ENCODE data around the gene LDLRAD2. TPM values are rescaled to one million over a fixed set of nuclear protein-coding genes. Genes with fewer than 3 reads are reported as not detected.

Gene LDLRAD2
- total and polyA plus RNA-seq, 10 of the 15 experiments (the other 5 are each of a cell fraction or from before 2014, with no cell fraction given): 0.04 to 0.23 (median 0.11) TPM; not detected in 7

- 78% methylated on average over 12 of the region's 15 CpGs for WGBS (ENCODE audit: insufficient coverage, insufficient replicate concordance, low lambda C conversion rate, missing lambda C conversion rate)
- no peak overlapping the region for H3K4me2 ChIP-seq (ENCODE audit: control insufficient read depth, insufficient read depth)
- BruUV-seq (replicated peaks): no TSS peak
- SMC1A ChIA-PET (ENCODE audit: uncharacterized antibody, unreplicated experiment): no interaction called here
- H3K36me3 ChIP-seq (ENCODE audit: control insufficient read depth in 2 of 2, insufficient read depth in 2 of 2, low read length in 1 of 2): no peaks in the 10 kb centered on the region
- no peak overlapping the region for H3K9ac ChIP-seq (ENCODE audit: control insufficient read depth, insufficient read depth, low read length)
- no peaks in the 10 kb centered on the region; a peak in 1 of 4 replicates for H3K27me3 ChIP-seq (replicated peaks in 1 of 2; ENCODE audit: control insufficient read depth in 2 of 2, insufficient read depth in 2 of 2, low read length in 1 of 2)
- ATAC-seq (no peak), FAIRE-seq (no peak), DNase-seq (ENCODE audit: low read depth, low spot score) (no peak)
- H3K4me1 ChIP-seq (ENCODE audit: control insufficient read depth, insufficient read depth, low read length): no peaks in the 10 kb centered on the region
- H3K4me3 ChIP-seq: no peak overlapping the region
- CTCF ChIA-PET: interaction anchor here (0.6 kb wide), 1 partner anchor 80 kb away, joined by 3 read pairs; no protein-coding TSS in a partner anchor
- no peaks in the 10 kb centered on the region; the same call in 2 of the 3 replicates for H3K9me3 ChIP-seq (replicated peaks; ENCODE audit: control insufficient read depth, insufficient read depth, low read length)
- RAD21 ChIA-PET (ENCODE audit: unreplicated experiment): no interaction called here
- H4K20me1 ChIP-seq (ENCODE audit: control insufficient read depth, insufficient read depth): no peaks in the 10 kb centered on the region
- in situ Hi-C loops (cut with MboI): no loop called here
- H3K79me2 ChIP-seq (ENCODE audit: control insufficient read depth, insufficient read depth, low read length): no peaks in the 10 kb centered on the region
- H3K27ac ChIP-seq (ENCODE audit: control insufficient read depth, insufficient read depth): no peak overlapping the region
- intact Hi-C loops (cut with micrococcal nuclease; ENCODE audit: unreplicated experiment): no loop called here
- POLR2A ChIA-PET: no interaction called here
- H2AFZ ChIP-seq (ENCODE audit: control insufficient read depth, low read depth, low read length): no peak overlapping the region
- TF ChIP-seq RBBP5 (conservative IDR thresholded peaks at IDR 0.05) (no peak), BCL3 (IDR thresholded peaks at IDR 0.05; ENCODE audit: borderline replicate concordance, insufficient read depth, low read depth, low read length, poor library complexity, severe bottlenecking) (peak; percentile 51), NFIC (IDR thresholded peaks at IDR 0.05; ENCODE audit: low read depth, low read length) (no peak), IRF4 (IDR thresholded peaks at IDR 0.05; ENCODE audit: low read depth, low read length) (no peak), ZNF207 (IDR thresholded peaks at IDR 0.05; ENCODE audit: borderline replicate concordance) (no peak), PBX3 (IDR thresholded peaks at IDR 0.05; ENCODE audit: insufficient replicate concordance, low read depth, low read length) (no peak), HDGF (IDR thresholded peaks at IDR 0.05) (peak; percentile 91), YBX1 (IDR thresholded peaks at IDR 0.05) (no peak)
Measured at GRCh38 chr1:21814981-21815582, 3.0 kb downstream of the LDLRAD2 start.

Measured in GM12878 (cell line).